H1 (cell line): ENCODE results near the gene HRH1. TPM values are rescaled to one million over a fixed set of nuclear protein-coding genes. Genes with fewer than 3 reads are reported as not detected.

Experiments used
- CTCF ChIA-PET: fragments of 300-600 bp; sonication (Branson Sonifier 250); formaldehyde crosslinking; loops from one replicate; lab custom pipeline; 2021; ENCODE audit not compliant: partially characterized antibody; lab: Charles Lee
- POLR2A ChIA-PET: fragments of 300-600 bp; sonication (Branson Sonifier 250); formaldehyde crosslinking; loops from one replicate; lab custom pipeline; 2021; ENCODE audit warnings: inconsistent platforms; ENCODE audit not compliant: partially characterized antibody; lab: Charles Lee
- DNase-seq, 2 experiments: peaks; one replicate each; pipeline versions ENCODE4 v3.0.0 to v3.0.0-alpha.2; 2010 to 2022; ENCODE audit warnings: low spot score in 2 of 2, low read depth in 1 of 2, mixed read lengths in 1 of 2
- FAIRE-seq: peaks from 2 replicates; lab custom pipeline; 2011; peaks lifted over from hg19 to GRCh38; lab: Jason Lieb, UNC
- H2AFZ ChIP-seq: 2 replicates; pipeline ENCODE4 v1.8.1; 2012; ENCODE audit warnings: low read length, inconsistent platforms
- H2AK5ac ChIP-seq: 2 replicates; pipeline ENCODE4 v1.6.1; 2013; ENCODE audit warnings: low read depth, low read length
- H2BK120ac ChIP-seq: replicated peaks from 2 replicates; pipeline ENCODE3; 2013; ENCODE audit warnings: low read depth, low read length, inconsistent platforms
- H2BK12ac ChIP-seq: 2 replicates; pipeline ENCODE4 v1.6.1; 2013; ENCODE audit warnings: low read depth, low read length
- H2BK15ac ChIP-seq: 2 replicates; pipeline ENCODE4 v1.6.1; 2013; ENCODE audit warnings: low read length
- H2BK20ac ChIP-seq: 2 replicates; pipeline ENCODE4 v1.6.1; 2013; ENCODE audit warnings: low read length
- H2BK5ac ChIP-seq: 2 replicates; pipeline ENCODE4 v1.6.1; 2013; ENCODE audit warnings: low read depth, low read length
- H3K14ac ChIP-seq: 2 replicates; pipeline ENCODE4 v1.6.1; 2013; ENCODE audit warnings: inconsistent platforms; ENCODE audit not compliant: insufficient read length
- H3K18ac ChIP-seq: 2 replicates; pipeline ENCODE4 v1.6.1; 2013; ENCODE audit warnings: low read length; ENCODE audit errors: extremely low read depth
- H3K23ac ChIP-seq: 2 replicates; pipeline ENCODE4 v1.6.1; 2013; ENCODE audit warnings: inconsistent platforms; ENCODE audit not compliant: insufficient read length
- H3K23me2 ChIP-seq: 2 replicates; pipeline ENCODE4 v1.6.1; 2013; ENCODE audit warnings: low read depth, low read length
- H3K27ac ChIP-seq: 2 replicates; pipeline ENCODE4 v1.6.1; 2011; ENCODE audit warnings: low read depth, low read length, inconsistent platforms
- H3K27me3 ChIP-seq, 4 experiments: replicated peaks in 1 of 4; 1 replicate in 1 of 4; 2 replicates in 3 of 4; pipeline versions ENCODE4 v1.6.1 to v1.8.1; 2011 to 2013; ENCODE audit warnings: low read length in 3 of 4, mild to moderate bottlenecking in 3 of 4, inconsistent platforms in 2 of 4, mixed read lengths in 2 of 4, moderate library complexity in 1 of 4; ENCODE audit not compliant: control insufficient read depth in 3 of 4, insufficient read depth in 3 of 4; ENCODE audit errors: extremely low read depth in 1 of 4
- H3K36me3 ChIP-seq, 4 experiments: 2 replicates each; pipeline versions ENCODE4 v1.6.1 to v1.8.1; 2011 to 2013; ENCODE audit warnings: mild to moderate bottlenecking in 4 of 4, low read length in 3 of 4, moderate library complexity in 2 of 4, control low read depth in 1 of 4, inconsistent platforms in 1 of 4; ENCODE audit not compliant: insufficient read depth in 4 of 4, control insufficient read depth in 2 of 4
- H3K4ac ChIP-seq: replicated peaks from 2 replicates; pipeline ENCODE3; 2013; ENCODE audit warnings: low read length, low read depth, mixed read lengths, inconsistent platforms; ENCODE audit not compliant: insufficient read length
- H3K4me1 ChIP-seq, 4 experiments: replicated peaks in 1 of 4; 1 replicate in 1 of 4; 2 replicates in 3 of 4; pipeline versions ENCODE4 v1.6.1 to v1.8.1; 2011 to 2013; ENCODE audit warnings: low read length in 3 of 4, inconsistent platforms in 2 of 4, mixed read lengths in 1 of 4; ENCODE audit not compliant: insufficient read depth in 4 of 4, control insufficient read depth in 3 of 4
- H3K4me2 ChIP-seq, 2 experiments: 2 replicates each; pipeline versions ENCODE4 v1.6.1 to v1.8.1; 2011 to 2013; ENCODE audit warnings: low read depth in 2 of 2, low read length in 2 of 2, control low read depth in 1 of 2, inconsistent platforms in 1 of 2, mild to moderate bottlenecking in 1 of 2; ENCODE audit not compliant: insufficient read depth in 1 of 2
- H3K4me3 ChIP-seq, 4 experiments: fragments of 200-600, 300-600 bp in 1 of 4; sonication (generic), shearing (Covaris generic), sonication (Bioruptor Twin) in 1 of 4; 2 replicates each; pipeline versions ENCODE4 v1.5.1 to v1.8.1; 2011 to 2016; ENCODE audit warnings: low read length in 4 of 4, low read depth in 3 of 4, control low read depth in 2 of 4, inconsistent platforms in 2 of 4, mild to moderate bottlenecking in 2 of 4, mixed read lengths in 1 of 4, moderate library complexity in 1 of 4; ENCODE audit not compliant: insufficient read depth in 2 of 4; ENCODE audit errors: extremely low read depth in 1 of 4
- H3K56ac ChIP-seq: replicated peaks from 2 replicates; pipeline ENCODE3; 2013; ENCODE audit warnings: low read depth, mild to moderate bottlenecking, mixed read lengths, low read length, inconsistent platforms; ENCODE audit not compliant: insufficient read length
- H3K79me1 ChIP-seq: 2 replicates; pipeline ENCODE4 v1.6.1; 2013; ENCODE audit warnings: low read depth, low read length, control low read depth
- H3K79me2 ChIP-seq, 2 experiments: 2 replicates each; pipeline versions ENCODE4 v1.6.1 to v1.8.1; 2012 to 2013; ENCODE audit warnings: low read length in 2 of 2, mild to moderate bottlenecking in 2 of 2, inconsistent platforms in 1 of 2; ENCODE audit not compliant: insufficient read depth in 2 of 2, control insufficient read depth in 1 of 2
- H3K9ac ChIP-seq, 4 experiments: replicated peaks in 1 of 4; 1 replicate in 1 of 4; 2 replicates in 3 of 4; pipeline versions ENCODE4 v1.6.1 to v1.8.1; 2011 to 2013; ENCODE audit warnings: low read depth in 3 of 4, low read length in 3 of 4, control low read depth in 2 of 4, mild to moderate bottlenecking in 2 of 4, moderate library complexity in 2 of 4, inconsistent platforms in 1 of 4; ENCODE audit errors: extremely low read depth in 1 of 4
- H3K9me3 ChIP-seq, 2 experiments: 2 replicates each; pipeline versions ENCODE4 v1.6.1 to v1.8.1; 2012 to 2013; ENCODE audit warnings: mild to moderate bottlenecking in 2 of 2, moderate library complexity in 2 of 2, control low read depth in 1 of 2, inconsistent platforms in 1 of 2, low read depth in 1 of 2, low read length in 1 of 2, mixed read lengths in 1 of 2; ENCODE audit not compliant: insufficient read depth in 2 of 2
- H4K20me1 ChIP-seq, 2 experiments: replicated peaks in 1 of 2; 2 replicates each; pipeline versions ENCODE3 to v1.8.1; 2011 to 2013; ENCODE audit warnings: inconsistent platforms in 2 of 2, low read length in 2 of 2, mild to moderate bottlenecking in 1 of 2; ENCODE audit not compliant: insufficient read depth in 2 of 2, control insufficient read depth in 1 of 2
- H4K5ac ChIP-seq: 2 replicates; pipeline ENCODE4 v1.6.1; 2013; ENCODE audit warnings: low read length, low read depth, mixed read lengths, inconsistent platforms; ENCODE audit not compliant: insufficient read length
- H4K8ac ChIP-seq: 2 replicates; pipeline ENCODE4 v1.8.0; 2013; ENCODE audit warnings: mild to moderate bottlenecking, moderate library complexity, low read length, inconsistent platforms; ENCODE audit not compliant: insufficient read depth; ENCODE audit errors: extremely low read depth
- H4K91ac ChIP-seq: replicated peaks from 2 replicates; pipeline ENCODE3; 2013; ENCODE audit warnings: low read length, mixed read lengths, inconsistent platforms; ENCODE audit not compliant: insufficient read length
- BCL11A ChIP-seq, 2 experiments: IDR thresholded peaks; one replicate each; pipeline ENCODE4 v1.6.1; 2011; ENCODE audit warnings: low read depth in 2 of 2, low read length in 2 of 2, mild to moderate bottlenecking in 2 of 2
- CHD2 ChIP-seq: IDR thresholded peaks from 2 replicates; pipeline ENCODE4 v1.6.1; 2012; ENCODE audit warnings: low read length, improper control_type of control experiment
- CTCF ChIP-seq, 3 experiments: IDR thresholded peaks; 1 replicate in 2 of 3; 2 replicates in 1 of 3; pipeline versions ENCODE4 v1.5.1 to v1.6.1; 2011; ENCODE audit warnings: low read length in 3 of 3, mild to moderate bottlenecking in 3 of 3, inconsistent platforms in 2 of 3, low read depth in 1 of 3, moderate library complexity in 1 of 3; ENCODE audit not compliant: insufficient read depth in 1 of 3; ENCODE audit errors: control extremely low read depth in 1 of 3
- GTF2F1 ChIP-seq: IDR thresholded peaks from 2 replicates; pipeline ENCODE4 v1.6.1; 2012; ENCODE audit warnings: low read depth, low read length, improper control_type of control experiment, borderline replicate concordance
- RAD21 ChIP-seq, 2 experiments: IDR thresholded peaks in 1 of 2; conservative IDR thresholded peaks in 1 of 2; 2 replicates each; pipeline ENCODE4 v1.6.1; 2011; ENCODE audit warnings: low read depth in 2 of 2, low read length in 2 of 2, improper control_type of control experiment in 1 of 2, inconsistent platforms in 1 of 2, mild to moderate bottlenecking in 1 of 2, moderate library complexity in 1 of 2
- TCF12 ChIP-seq: IDR thresholded peaks from 2 replicates; pipeline ENCODE4 v1.6.1; 2011; ENCODE audit warnings: low read depth, mild to moderate bottlenecking, low read length
- YY1 ChIP-seq: IDR thresholded peaks from 2 replicates; pipeline ENCODE4 v1.6.1; 2011; ENCODE audit warnings: low read depth, mild to moderate bottlenecking, low read length
- WGBS, 2 experiments: shearing (Covaris generic) in 1 of 2; methylation state at CpG; one replicate each; pipeline versions ENCODE4 v1.1.6 to v1.1.7; 2013 to 2015; ENCODE audit warnings: low lambda C conversion rate in 2 of 2, mixed read lengths in 2 of 2, inconsistent platforms in 1 of 2, low coverage in 1 of 2, missing lambda C conversion rate in 1 of 2; ENCODE audit not compliant: insufficient replicate concordance in 2 of 2, insufficient coverage in 1 of 2, insufficient read length in 1 of 2; ENCODE audit errors: extremely low coverage in 1 of 2, missing lambda C conversion rate in 1 of 2; 5-methylcytosine and 5-hydroxymethylcytosine counted together
- polyA plus RNA-seq, 7 experiments: library from polyadenylated mRNA; depleted of rRNA in 3 of 7; stranded (reverse) in 5 of 7; unstranded in 2 of 7; fragments of >200 nt in 5 of 7; fragments of 200-250 nt in 2 of 7; gene quantifications; 1 replicate in 5 of 7; 2 replicates in 1 of 7; 4 replicates in 1 of 7; pipeline versions ENCODE4 v1.2.1 to v1.2.3, GENCODE V29; 2011 to 2013; ENCODE audit warnings: missing spikeins in 2 of 7, mixed read lengths in 2 of 7
- total RNA-seq: library from RNA; stranded (reverse); fragmentation: NEBNext Ultra II Directional; extraction: Animal tissue kit (Norgen Biotek cat#: 25700); gene quantifications from 2 replicates; pipeline ENCODE4 v1.2.1, GENCODE V29; 2021

HRH1 gene
- total and polyA plus RNA-seq, 2 of the 8 experiments (the other 6 are each of a cell fraction or from before 2014, with no cell fraction given), result 0.11 TPM; not detected in 1

GRCh38 chr3:11161666-11162065 lies 7.4 kb downstream of the HRH1 start:
- H3K27ac ChIP-seq, result no peak overlapping the region
- H3K79me2 ChIP-seq, result no peaks in the 10 kb centered on the region
- DNase-seq (no peak), FAIRE-seq (no peak)
- no peak overlapping the region for H2BK5ac ChIP-seq
- no peaks in the 10 kb centered on the region; a peak in 1 of 7 replicates for H3K4me1 ChIP-seq
- H4K5ac ChIP-seq, result no peak overlapping the region
- H4K8ac ChIP-seq, result no peak overlapping the region
- ChIA-PET POLR2A (interaction anchor here (1.4 kb wide), 1 partner anchor 11 kb away, joined by 3 read pairs; no protein-coding TSS in a partner anchor), CTCF (interaction anchor here (0.8 to 2.9 kb wide), 13 partner anchors 8 to 303 kb away, joined by 3 to 13 read pairs (median 4); no protein-coding TSS in a partner anchor)
- no peak overlapping the region for H2BK12ac ChIP-seq
- no peaks in the 10 kb centered on the region; a peak in 3 of 7 replicates for H3K27me3 ChIP-seq
- H3K18ac ChIP-seq, result no peak overlapping the region
- H3K14ac ChIP-seq, result no peak overlapping the region
- WGBS, 2 experiments, result 75% methylated on average over 7 of the region's 7 CpGs; no CpG with 5 or more reads in 1 of the 2 experiments
- H3K23ac ChIP-seq, result no peak overlapping the region
- no peak overlapping the region for H3K4ac ChIP-seq
- no peaks in the 10 kb centered on the region; the same call in 1 of the 2 replicates for H3K23me2 ChIP-seq
- H2BK20ac ChIP-seq, result no peak overlapping the region
- H2AFZ ChIP-seq, result no peak overlapping the region
- no peak overlapping the region for H2BK120ac ChIP-seq
- no peaks in the 10 kb centered on the region; the same call in 1 of the 2 replicates for H3K79me1 ChIP-seq
- no peak overlapping the region for H4K91ac ChIP-seq
- H3K36me3 ChIP-seq, result no peaks in the 10 kb centered on the region
- H3K56ac ChIP-seq, result no peak overlapping the region
- TF ChIP-seq TCF12, result no peak
- no peak for TF ChIP-seq CHD2
- peak; percentile 63; the same call in 1 of the 2 replicates for TF ChIP-seq YY1
- TF ChIP-seq RAD21 (IDR thresholded peaks at IDR 0.05 in 1 of 2, conservative IDR thresholded peaks at IDR 0.05 in 1 of 2; ENCODE audit: low read depth in 2 of 2, low read length in 2 of 2), result peak; percentile 13 to 25; a peak in 2 of 4 replicates
- no peak for TF ChIP-seq BCL11A (IDR thresholded peaks at IDR 0.05; ENCODE audit: low read depth in 2 of 2, low read length in 2 of 2)
- TF ChIP-seq GTF2F1, result no peak
- peak in 2 of 3 experiments; percentile 35 to 41; a peak in 3 of 4 replicates for TF ChIP-seq CTCF (IDR thresholded peaks at IDR 0.05; ENCODE audit: control extremely low read depth in 1 of 3, insufficient read depth in 1 of 3, low read depth in 1 of 3, low read length in 3 of 3)
- H3K4me2 ChIP-seq, result no peak overlapping the region
- no peak overlapping the region for H3K9ac ChIP-seq
- no peak overlapping the region for H2AK5ac ChIP-seq
- no peaks in the 10 kb centered on the region for H4K20me1 ChIP-seq
- no peak overlapping the region for H3K4me3 ChIP-seq
- no peaks in the 10 kb centered on the region for H3K9me3 ChIP-seq
- H2BK15ac ChIP-seq, result no peak overlapping the region
